OCI-LY7 (cell line): Measurements from ENCODE around the gene SF3B1. TPM values are rescaled to one million over a fixed set of nuclear protein-coding genes. Genes with fewer than 3 reads are reported as not detected.

ENCODE experiments used
- BruUV-seq: library from RNA; stranded (reverse); fragments of 400-500 nt; replicated peaks from 2 replicates; lab custom pipeline; 2021; lab: Mats Ljungman, UMichigan
- CTCF ChIA-PET: fragments of 300-600 bp; sonication (Branson Sonifier 250); formaldehyde crosslinking; loops from one replicate; lab custom pipeline; 2022; ENCODE audit warnings: antibody characterized with exemption; ENCODE audit not compliant: unreplicated experiment; lab: Charles Lee
- POLR2A ChIA-PET: fragments of 300-600 bp; sonication (Branson Sonifier 250); formaldehyde crosslinking; loops from one replicate; lab custom pipeline; 2022; ENCODE audit warnings: antibody characterized with exemption; lab: Charles Lee
- DNase-seq: peaks from one replicate; pipeline ENCODE4 v3.0.0-alpha.2; 2015; ENCODE audit warnings: low spot score
- H2AFZ ChIP-seq: fragments of 200-600 bp; sonication (generic), shearing (Covaris generic); 2 replicates; pipeline ENCODE4 v1.6.1; 2014; ENCODE audit warnings: mild to moderate bottlenecking, antibody characterized with exemption, low read length, moderate library complexity
- H3K27ac ChIP-seq: fragments of 200-600 bp; sonication (generic); 2 replicates; pipeline ENCODE4 v1.5.1; 2014; ENCODE audit warnings: mixed run types, low read depth, mild to moderate bottlenecking, moderate library complexity, low read length, inconsistent platforms; ENCODE audit not compliant: poor library complexity, severe bottlenecking
- H3K36me3 ChIP-seq: fragments of 200-600 bp; sonication (generic); 2 replicates; pipeline ENCODE4 v1.6.1; 2014; ENCODE audit warnings: mild to moderate bottlenecking, antibody characterized with exemption, low read length, moderate library complexity, mixed read lengths; ENCODE audit not compliant: insufficient read depth
- H3K4me1 ChIP-seq: fragments of 200-600 bp; sonication (generic); 2 replicates; pipeline ENCODE4 v1.5.1; 2014; ENCODE audit warnings: mild to moderate bottlenecking, low read length; ENCODE audit not compliant: insufficient read depth, poor library complexity, severe bottlenecking
- H3K4me2 ChIP-seq: fragments of 200-600 bp; sonication (generic); 2 replicates; pipeline ENCODE4 v1.6.1; 2014; ENCODE audit warnings: mild to moderate bottlenecking, low read length
- H3K4me3 ChIP-seq: fragments of 200-600 bp; sonication (generic); 2 replicates; pipeline ENCODE4 v1.5.1; 2014; ENCODE audit warnings: mild to moderate bottlenecking, low read depth, low read length; ENCODE audit not compliant: poor library complexity, severe bottlenecking
- H3K79me2 ChIP-seq: fragments of 200-600 bp; sonication (generic); 2 replicates; pipeline ENCODE4 v1.6.1; 2016; ENCODE audit warnings: low read depth, mild to moderate bottlenecking, low read length, moderate library complexity, mixed read lengths; ENCODE audit not compliant: insufficient read depth
- H3K9me2 ChIP-seq: fragments of 200-600 bp; sonication (generic); 2 replicates; pipeline ENCODE4 v1.6.1; 2016; ENCODE audit warnings: mild to moderate bottlenecking, low read length, mixed read lengths; ENCODE audit not compliant: insufficient read depth
- H3K9me3 ChIP-seq: fragments of 200-600 bp; sonication (generic); 2 replicates; pipeline ENCODE4 v1.6.1; 2014; ENCODE audit warnings: mild to moderate bottlenecking, mixed run types, low read length, mixed read lengths
- H4K20me1 ChIP-seq: fragments of 200-600 bp; sonication (generic); 2 replicates; pipeline ENCODE4 v1.6.1; 2014; ENCODE audit warnings: mild to moderate bottlenecking, antibody characterized with exemption, low read length, moderate library complexity, mixed read lengths; ENCODE audit not compliant: insufficient read depth
- CTCF ChIP-seq: fragments of 200-600 bp; sonication (generic); conservative IDR thresholded peaks from 2 replicates; pipeline ENCODE4 v1.5.1; 2014; ENCODE audit warnings: mild to moderate bottlenecking, antibody characterized with exemption, low read length, moderate library complexity, mixed read lengths
- EZH2phosphoT487 ChIP-seq: fragments of 200-600 bp; sonication (generic); IDR thresholded peaks from 2 replicates; pipeline ENCODE4 v1.6.1; 2018; ENCODE audit warnings: low read depth, borderline replicate concordance, mild to moderate bottlenecking, mixed run types, antibody characterized with exemption, low read length, moderate library complexity, mixed read lengths
- intact Hi-C: fragments of 100-400 bp; cut with micrococcal nuclease; formaldehyde crosslinking; loops from one replicate; pipeline ENCODE4 v1.10.0; 2022; ENCODE audit not compliant: unreplicated experiment
- total RNA-seq, 2 experiments: library from RNA; depleted of rRNA in 1 of 2; stranded (reverse); fragments of >200 nt in 1 of 2; shearing (Covaris generic) in 1 of 2; gene quantifications; 2 replicates each; pipeline ENCODE4 v1.2.3, GENCODE V29; 2014 to 2022

SF3B1 gene
- total RNA-seq, 2 experiments from 2014 or later, result 198 to 268 TPM

GRCh38 chr2:197363998-197364397 is 70.8 kb downstream of the SF3B1 start:
- Histone ChIP-seq H3K4me2 (no peak overlapping the region), H4K20me1 (no peaks in the 10 kb centered on the region), H3K36me3 (no peaks in the 10 kb centered on the region), H3K4me1 (no peaks in the 10 kb centered on the region), H3K4me3 (no peak overlapping the region), H3K27ac (no peak overlapping the region), H2AFZ (no peak overlapping the region), H3K9me2 (no peaks in the 10 kb centered on the region), H3K79me2 (no peaks in the 10 kb centered on the region), H3K9me3 (no peaks in the 10 kb centered on the region)
- TF ChIP-seq CTCF, result no peak
- DNase-seq, result no peak
- intact Hi-C loops, result loop anchor here (5.0 kb wide), 1 partner anchor 172 kb away; no protein-coding TSS in a partner anchor
- POLR2A ChIA-PET, result interaction anchor here (0.6 to 1.1 kb wide), 3 partner anchors 8 to 281 kb away, joined by 3 to 4 read pairs (median 3); no protein-coding TSS in a partner anchor
- no TSS peak for BruUV-seq
- CTCF ChIA-PET, result no interaction called here

GRCh38 chr2:197360744-197361156 is 74.1 kb downstream of the SF3B1 start:
- ChIA-PET POLR2A (interaction anchor here (0.7 to 0.9 kb wide), 2 partner anchors 16 to 213 kb away, joined by 3 read pairs; no protein-coding TSS in a partner anchor), CTCF (no interaction called here)
- Histone ChIP-seq H3K79me2 (no peaks in the 10 kb centered on the region), H3K36me3 (no peaks in the 10 kb centered on the region), H3K27ac (no peak overlapping the region), H4K20me1 (no peaks in the 10 kb centered on the region), H3K9me3 (no peaks in the 10 kb centered on the region), H3K9me2 (no peaks in the 10 kb centered on the region), H3K4me3 (no peak overlapping the region), H3K4me2 (no peak overlapping the region), H3K4me1 (no peaks in the 10 kb centered on the region), H2AFZ (no peak overlapping the region)
- BruUV-seq, result no TSS peak
- TF ChIP-seq CTCF (no peak), EZH2phosphoT487 (no peak)
- no peak for DNase-seq
- intact Hi-C loops, result loop anchor here (5.0 kb wide), 1 partner anchor 168 kb away; no protein-coding TSS in a partner anchor

GRCh38 chr2:197359859-197360258 is 75.0 kb downstream of the SF3B1 start:
- ChIA-PET CTCF (no interaction called here), POLR2A (no interaction called here)
- no peaks in the 10 kb centered on the region for H3K9me2 ChIP-seq
- TF ChIP-seq EZH2phosphoT487 (no peak), CTCF (peak; percentile 67)
- BruUV-seq, result no TSS peak
- no peak overlapping the region for H3K4me3 ChIP-seq
- no peaks in the 10 kb centered on the region for H3K79me2 ChIP-seq
- no peak overlapping the region for H3K27ac ChIP-seq
- no peaks in the 10 kb centered on the region for H3K9me3 ChIP-seq
- no peaks in the 10 kb centered on the region for H4K20me1 ChIP-seq
- DNase-seq, result no peak
- no peak overlapping the region for H3K4me2 ChIP-seq
- no peaks in the 10 kb centered on the region for H3K4me1 ChIP-seq
- no peak overlapping the region for H2AFZ ChIP-seq
- intact Hi-C loops, result loop anchor here (5.0 kb wide), 1 partner anchor 168 kb away; no protein-coding TSS in a partner anchor
- no peaks in the 10 kb centered on the region for H3K36me3 ChIP-seq
